ENCODE data around the gene CALML6.

The CALML6 gene

GRCh38 chr1:1959840-1960479 lies 44.9 kb downstream of the CALML6 start:
- FAIRE-seq (no peak), DNase-seq (ENCODE audit: insufficient read length, low spot score) (peak; percentile 88)
- TF ChIP-seq POLR2A (IDR thresholded peaks at IDR 0.05; ENCODE audit: low read depth, low read length): no peak

- FAIRE-seq (no peak), DNase-seq (ENCODE audit: insufficient read length, low spot score) (no peak)
- no peak for TF ChIP-seq POLR2A (IDR thresholded peaks at IDR 0.05; ENCODE audit: low read depth, low read length)
Observed at GRCh38 chr1:1960480-1961196, 45.6 kb downstream of the CALML6 start.

GRCh38 chr1:1962752-1963151 lies 47.7 kb downstream of the CALML6 start:
- no peak for TF ChIP-seq POLR2A (IDR thresholded peaks at IDR 0.05; ENCODE audit: low read depth, low read length)
- no peak for FAIRE-seq
- no peak for DNase-seq (ENCODE audit: insufficient read length, low spot score)

- FAIRE-seq: no peak
- no peak for TF ChIP-seq POLR2A (IDR thresholded peaks at IDR 0.05; ENCODE audit: low read depth, low read length)
Observed at GRCh38 chr1:1963570-1963969, 48.5 kb downstream of the CALML6 start.

GRCh38 chr1:1964811-1965210 lies 49.8 kb downstream of the CALML6 start:
- no peak for DNase-seq (ENCODE audit: insufficient read length, low spot score)
- no peak for FAIRE-seq
- TF ChIP-seq POLR2A (IDR thresholded peaks at IDR 0.05; ENCODE audit: low read depth, low read length): no peak

More at GRCh38 chr1:1963570-1963969, 48.5 kb downstream of the CALML6 start:
- no peak for DNase-seq (ENCODE audit: insufficient read length, low spot score)

GRCh38 chr1:1965546-1965945 lies 50.5 kb downstream of the CALML6 start:
- no peak for TF ChIP-seq POLR2A (IDR thresholded peaks at IDR 0.05; ENCODE audit: low read depth, low read length)
- FAIRE-seq: no peak
- DNase-seq (ENCODE audit: insufficient read length, low spot score): no peak

GRCh38 chr1:1966071-1966740 lies 51.1 kb downstream of the CALML6 start:
- no peak for TF ChIP-seq POLR2A (IDR thresholded peaks at IDR 0.05; ENCODE audit: low read depth, low read length)
- DNase-seq (ENCODE audit: insufficient read length, low spot score) (no peak), FAIRE-seq (no peak)

Data from H54 (cell line).